MM.1S (cell line): ENCODE measurements around the gene NTM.

Source experiments
- EZH2 ChIP-seq: fragments of 300-600 bp; sonication (generic); optimal IDR thresholded peaks from 2 replicates; pipeline ENCODE3; 2017; ENCODE audit warnings: low read depth, mild to moderate bottlenecking, antibody characterized with exemption, low read length, mixed read lengths
- EZH2phosphoT487 ChIP-seq: fragments of 300-600 bp; sonication (generic); IDR thresholded peaks from 2 replicates; pipeline ENCODE4 v1.6.1; 2018; ENCODE audit warnings: antibody characterized with exemption, low read length
- TF ChIP-seq, protein P1 (sequence below): fragments of 300-600 bp; sonication (generic); IDR thresholded peaks from 2 replicates; pipeline ENCODE4 v1.5.1; 2016; ENCODE audit warnings: antibody characterized with exemption, low read length, mixed read lengths

DNA sequence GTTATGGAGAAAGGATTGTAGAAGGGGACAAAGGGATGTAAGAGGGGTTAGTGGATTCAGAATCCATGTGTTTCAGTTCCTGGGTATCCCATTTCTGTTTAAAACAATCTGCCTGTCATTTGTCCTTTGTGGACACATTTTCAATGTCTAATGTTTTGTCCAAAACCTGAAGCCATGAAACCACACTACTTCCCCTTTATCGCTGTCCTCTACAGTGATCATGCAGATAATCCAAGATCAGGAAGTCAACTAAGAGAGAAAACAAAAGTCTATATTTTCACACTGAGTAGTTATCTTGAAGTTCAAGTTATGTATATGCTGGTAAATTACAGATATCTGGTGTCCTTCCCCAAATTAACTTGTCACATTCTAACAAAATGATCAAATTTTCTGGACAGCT is 457.0 kb downstream of the NTM start:
- TF ChIP-seq, protein P1, sequence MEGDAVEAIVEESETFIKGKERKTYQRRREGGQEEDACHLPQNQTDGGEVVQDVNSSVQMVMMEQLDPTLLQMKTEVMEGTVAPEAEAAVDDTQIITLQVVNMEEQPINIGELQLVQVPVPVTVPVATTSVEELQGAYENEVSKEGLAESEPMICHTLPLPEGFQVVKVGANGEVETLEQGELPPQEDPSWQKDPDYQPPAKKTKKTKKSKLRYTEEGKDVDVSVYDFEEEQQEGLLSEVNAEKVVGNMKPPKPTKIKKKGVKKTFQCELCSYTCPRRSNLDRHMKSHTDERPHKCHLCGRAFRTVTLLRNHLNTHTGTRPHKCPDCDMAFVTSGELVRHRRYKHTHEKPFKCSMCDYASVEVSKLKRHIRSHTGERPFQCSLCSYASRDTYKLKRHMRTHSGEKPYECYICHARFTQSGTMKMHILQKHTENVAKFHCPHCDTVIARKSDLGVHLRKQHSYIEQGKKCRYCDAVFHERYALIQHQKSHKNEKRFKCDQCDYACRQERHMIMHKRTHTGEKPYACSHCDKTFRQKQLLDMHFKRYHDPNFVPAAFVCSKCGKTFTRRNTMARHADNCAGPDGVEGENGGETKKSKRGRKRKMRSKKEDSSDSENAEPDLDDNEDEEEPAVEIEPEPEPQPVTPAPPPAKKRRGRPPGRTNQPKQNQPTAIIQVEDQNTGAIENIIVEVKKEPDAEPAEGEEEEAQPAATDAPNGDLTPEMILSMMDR: no peak
- no peak for TF ChIP-seq EZH2
- TF ChIP-seq EZH2phosphoT487: no peak
